Gastroesophageal sphincter (tissue), 4 donors: ENCODE measurements around the gene TNIP2. TPM values are rescaled to one million over a fixed set of nuclear protein-coding genes. Genes with fewer than 3 reads are reported as not detected.

Experiments
- ATAC-seq: fragments of 150-250 bp; one replicate; pipeline ENCODE4 v1.9.1; 2016; ENCODE audit warnings: mild to moderate bottlenecking, moderate library complexity
- H3K27ac ChIP-seq, 4 donors: fragments of 200-600 bp; sonication (generic) in 3 of 4; 1 replicate in 3 of 4; 2 replicates in 1 of 4; pipeline ENCODE4 v1.5.1; 2016 to 2019
- H3K27me3 ChIP-seq: fragments of 200-600 bp; sonication (generic); one replicate; pipeline ENCODE4 v1.5.1; 2019
- H3K36me3 ChIP-seq, 2 donors: fragments of 200-600 bp; sonication (generic); one replicate each; pipeline ENCODE4 v1.5.1; 2019; ENCODE audit warnings: control low read depth in 1 of 2
- H3K4me1 ChIP-seq, 3 donors: fragments of 200-600 bp; sonication (generic); 1 replicate in 2 of 3; 2 replicates in 1 of 3; pipeline ENCODE4 v1.5.1; 2016 to 2019; ENCODE audit warnings: control low read depth in 2 of 3
- H3K4me3 ChIP-seq, 2 donors: fragments of 200-600 bp; sonication (generic); one replicate each; pipeline ENCODE4 v1.5.1; 2019; ENCODE audit warnings: mild to moderate bottlenecking in 1 of 2, moderate library complexity in 1 of 2
- H3K9me3 ChIP-seq, 3 donors: fragments of 200-600 bp; sonication (generic); one replicate each; pipeline ENCODE4 v1.5.1; 2017 to 2019; ENCODE audit warnings: control low read depth in 2 of 3
- EP300 ChIP-seq: sonication (generic); formaldehyde crosslinking; IDR thresholded peaks from one replicate; pipeline ENCODE4 v1.6.1; 2017; ENCODE audit warnings: antibody characterized with exemption, mild to moderate bottlenecking
- POLR2A ChIP-seq, 2 donors: fragments of 450-650 bp; IDR thresholded peaks; one replicate each; pipeline ENCODE4 v1.6.1; 2017; ENCODE audit warnings: antibody characterized with exemption in 2 of 2, mild to moderate bottlenecking in 2 of 2, moderate library complexity in 1 of 2
- POLR2AphosphoS5 ChIP-seq: sonication (generic); formaldehyde crosslinking; IDR thresholded peaks from one replicate; pipeline ENCODE4 v1.6.1; 2017; ENCODE audit warnings: antibody characterized with exemption
- WGBS, 2 donors: methylation state at CpG; one replicate each; pipeline ENCODE4 v1.1.5; 2018; ENCODE audit warnings: low coverage in 1 of 2; 5-methylcytosine and 5-hydroxymethylcytosine counted together
- total RNA-seq, 4 donors: library from RNA; depleted of rRNA; stranded (reverse); fragments of >200 nt; gene quantifications; one replicate each; pipeline ENCODE4 v1.1.0, GENCODE V29; 2016
- TF ChIP-seq, protein P1 (sequence below), 4 experiments: fragments of 200-600 bp in 2 of 4; fragments of 450-650 bp in 2 of 4; sonication (generic) in 1 of 4; IDR thresholded peaks; one replicate each; pipeline ENCODE4 v1.5.1; 2017 to 2019; ENCODE audit warnings: antibody characterized with exemption in 4 of 4, mild to moderate bottlenecking in 2 of 4, moderate library complexity in 2 of 4

Gene TNIP2
- total RNA-seq, 4 donors from 2014 or later: 54.8 to 74.0 (median 70.4) TPM

DNA sequence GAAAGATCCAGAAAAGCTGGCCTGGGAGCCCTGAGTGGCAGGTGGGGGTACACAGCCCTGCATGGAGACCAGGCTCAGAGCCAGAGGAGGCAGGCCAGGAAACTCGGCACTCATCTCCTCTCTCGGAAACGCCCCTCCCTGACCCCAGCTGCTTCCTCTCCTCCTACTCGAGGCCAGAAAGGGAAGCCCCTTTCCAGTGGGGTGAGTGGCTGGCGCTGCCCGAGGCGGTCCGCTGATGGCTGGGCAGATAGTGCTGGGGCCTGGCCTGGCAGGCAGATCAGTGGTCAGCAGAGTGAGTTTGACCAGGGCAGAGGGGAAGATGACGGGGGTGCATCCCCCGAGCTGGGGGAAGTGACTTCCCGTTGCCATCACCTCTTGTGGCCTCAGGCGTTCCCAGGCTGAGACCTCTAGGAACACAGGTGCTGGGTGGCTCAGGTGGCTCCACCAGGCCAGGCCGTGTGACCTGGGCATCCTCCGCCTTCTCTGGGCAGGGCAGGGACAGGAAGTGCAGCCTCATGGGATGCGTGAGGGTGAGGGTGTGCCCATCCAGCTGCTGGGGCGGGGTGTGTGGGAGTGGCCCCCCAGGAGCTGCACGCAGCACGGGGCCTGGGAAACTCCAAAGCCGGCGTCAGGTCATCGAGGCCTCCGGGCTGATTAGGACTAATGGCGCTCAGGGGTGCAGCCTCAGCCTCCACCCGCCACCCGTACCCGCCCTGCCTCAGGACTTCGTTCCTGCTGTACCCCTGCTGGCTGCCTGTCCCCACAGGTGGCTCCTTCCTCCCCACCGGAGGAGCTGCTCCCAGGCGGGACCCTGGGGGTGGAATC, 42.5 kb upstream of the TNIP2 start:
- no peaks in the 10 kb centered on the region for H3K36me3 ChIP-seq
- H3K4me3 ChIP-seq: peak overlapping the region in 1 of 2 donors; percentile 36
- no peaks in the 10 kb centered on the region for H3K27me3 ChIP-seq
- WGBS, 2 donors: 79% methylated on average over 9 of the region's 29 CpGs; no CpG with 5 or more reads in 1 of the 2 donors
- peak; percentile 50 for ATAC-seq
- TF ChIP-seq POLR2A (IDR thresholded peaks at IDR 0.05) (no peak), EP300 (no peak), POLR2AphosphoS5 (no peak)
- TF ChIP-seq, protein P1, sequence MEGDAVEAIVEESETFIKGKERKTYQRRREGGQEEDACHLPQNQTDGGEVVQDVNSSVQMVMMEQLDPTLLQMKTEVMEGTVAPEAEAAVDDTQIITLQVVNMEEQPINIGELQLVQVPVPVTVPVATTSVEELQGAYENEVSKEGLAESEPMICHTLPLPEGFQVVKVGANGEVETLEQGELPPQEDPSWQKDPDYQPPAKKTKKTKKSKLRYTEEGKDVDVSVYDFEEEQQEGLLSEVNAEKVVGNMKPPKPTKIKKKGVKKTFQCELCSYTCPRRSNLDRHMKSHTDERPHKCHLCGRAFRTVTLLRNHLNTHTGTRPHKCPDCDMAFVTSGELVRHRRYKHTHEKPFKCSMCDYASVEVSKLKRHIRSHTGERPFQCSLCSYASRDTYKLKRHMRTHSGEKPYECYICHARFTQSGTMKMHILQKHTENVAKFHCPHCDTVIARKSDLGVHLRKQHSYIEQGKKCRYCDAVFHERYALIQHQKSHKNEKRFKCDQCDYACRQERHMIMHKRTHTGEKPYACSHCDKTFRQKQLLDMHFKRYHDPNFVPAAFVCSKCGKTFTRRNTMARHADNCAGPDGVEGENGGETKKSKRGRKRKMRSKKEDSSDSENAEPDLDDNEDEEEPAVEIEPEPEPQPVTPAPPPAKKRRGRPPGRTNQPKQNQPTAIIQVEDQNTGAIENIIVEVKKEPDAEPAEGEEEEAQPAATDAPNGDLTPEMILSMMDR (IDR thresholded peaks at IDR 0.05): no peak
- no peaks in the 10 kb centered on the region for H3K9me3 ChIP-seq
- H3K27ac ChIP-seq: peak overlapping the region in 3 of 4 donors; percentile 77 to 83 (median 80)
- H3K4me1 ChIP-seq: peaks cover 0 to 98% (median 69%) of the 10 kb centered on the region in 3 donors

DNA sequence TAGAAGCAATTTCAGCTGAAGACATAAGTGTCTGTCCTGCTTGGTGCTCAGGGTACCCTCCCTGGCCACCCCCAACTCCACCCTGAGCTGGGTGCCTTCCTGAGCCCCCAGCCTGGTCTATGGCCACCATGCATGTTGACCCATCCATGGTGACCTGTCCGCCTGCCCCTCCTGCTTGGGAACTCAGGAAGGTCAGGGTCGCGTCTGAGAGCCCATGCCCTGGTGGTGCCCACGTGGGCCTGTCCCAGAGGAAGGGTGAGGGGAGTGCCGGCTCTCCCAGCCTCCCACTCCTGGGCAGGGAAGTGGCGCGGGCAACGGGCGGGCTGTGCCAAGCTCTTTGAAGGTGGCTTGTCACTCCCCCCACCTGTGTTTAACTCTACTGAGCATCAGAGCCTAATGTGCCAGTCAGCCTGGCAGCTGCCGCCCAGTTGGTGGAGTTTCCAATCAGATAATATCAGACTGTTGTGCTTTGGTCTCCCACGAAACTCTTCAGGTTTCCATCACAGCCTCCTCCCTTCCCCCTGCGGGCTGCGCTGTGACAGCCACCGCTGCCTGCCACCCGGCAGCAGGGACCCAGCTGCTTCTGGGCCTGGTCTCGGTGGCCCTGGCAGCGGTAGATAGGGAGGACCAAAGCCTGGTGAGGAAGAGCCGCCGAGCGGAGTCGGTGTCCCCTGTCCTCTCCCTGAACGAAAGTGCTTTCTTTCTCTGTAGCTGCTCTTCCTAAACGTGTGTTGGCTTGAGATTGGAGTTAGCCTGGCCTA, 41.6 kb upstream of the TNIP2 start:
- TF ChIP-seq POLR2A (IDR thresholded peaks at IDR 0.05): no peak
- TF ChIP-seq, protein P1 (IDR thresholded peaks at IDR 0.05): no peak
- no peak for TF ChIP-seq POLR2AphosphoS5
- no peak for TF ChIP-seq EP300
- Histone ChIP-seq H3K36me3 (no peaks in the 10 kb centered on the region), H3K9me3 (no peaks in the 10 kb centered on the region), H3K4me3 (no peak overlapping the region), H3K4me1 (peaks cover 0 to 96% (median 68%) of the 10 kb centered on the region in 3 donors), H3K27me3 (no peaks in the 10 kb centered on the region), H3K27ac (peak overlapping the region in 3 of 4 donors; percentile 77 to 83 (median 80))
- no peak for ATAC-seq
- WGBS, 2 donors: 68% methylated on average over 7 of the region's 23 CpGs; no CpG with 5 or more reads in 1 of the 2 donors

DNA sequence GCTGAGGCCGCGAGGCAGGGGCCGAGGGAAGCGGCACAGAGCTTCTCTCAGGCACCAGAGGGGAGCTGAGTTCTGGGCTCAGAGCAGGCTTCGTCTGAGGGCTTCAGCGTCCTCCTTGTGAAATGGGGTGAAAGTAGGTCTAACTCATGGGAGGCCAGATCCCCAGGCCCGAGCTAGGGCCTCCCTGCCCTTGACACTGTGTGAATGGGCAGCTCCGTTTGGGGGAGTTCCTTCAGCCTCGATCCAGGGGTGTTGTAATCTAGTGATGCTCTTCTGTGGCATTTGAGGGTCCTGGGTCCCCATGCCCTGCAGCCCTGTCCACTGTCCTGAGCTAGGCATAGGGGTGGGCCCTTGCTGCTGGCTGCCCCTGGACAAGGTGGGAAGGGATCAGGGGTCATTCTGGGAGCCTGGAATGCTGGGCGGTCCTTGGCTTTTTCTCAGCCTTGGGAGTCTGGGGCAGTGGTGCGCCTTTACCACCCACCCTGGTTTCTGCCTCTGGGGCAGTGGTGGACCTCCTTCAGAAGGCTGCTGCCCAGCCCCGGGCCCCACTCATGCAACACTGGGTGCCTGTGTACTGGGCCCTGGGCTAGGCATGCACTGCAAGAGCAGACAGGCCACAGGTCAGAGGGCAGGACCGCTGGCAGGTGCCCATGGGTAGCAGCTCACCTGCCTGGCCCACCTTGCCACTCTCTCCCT, 40.9 kb upstream of the TNIP2 start:
- TF ChIP-seq EP300 (no peak), POLR2A (IDR thresholded peaks at IDR 0.05) (no peak), POLR2AphosphoS5 (no peak)
- TF ChIP-seq, protein P1 (IDR thresholded peaks at IDR 0.05): no peak
- Histone ChIP-seq H3K27me3 (no peaks in the 10 kb centered on the region), H3K27ac (peak overlapping the region in 3 of 4 donors; percentile 77 to 83 (median 80)), H3K4me1 (peaks cover 0 to 99% (median 69%) of the 10 kb centered on the region in 3 donors), H3K4me3 (no peak overlapping the region), H3K36me3 (no peaks in the 10 kb centered on the region), H3K9me3 (no peaks in the 10 kb centered on the region)
- ATAC-seq: no peak
- WGBS, 2 donors: 77% methylated on average over 9 of the region's 13 CpGs; no CpG with 5 or more reads in 1 of the 2 donors

DNA sequence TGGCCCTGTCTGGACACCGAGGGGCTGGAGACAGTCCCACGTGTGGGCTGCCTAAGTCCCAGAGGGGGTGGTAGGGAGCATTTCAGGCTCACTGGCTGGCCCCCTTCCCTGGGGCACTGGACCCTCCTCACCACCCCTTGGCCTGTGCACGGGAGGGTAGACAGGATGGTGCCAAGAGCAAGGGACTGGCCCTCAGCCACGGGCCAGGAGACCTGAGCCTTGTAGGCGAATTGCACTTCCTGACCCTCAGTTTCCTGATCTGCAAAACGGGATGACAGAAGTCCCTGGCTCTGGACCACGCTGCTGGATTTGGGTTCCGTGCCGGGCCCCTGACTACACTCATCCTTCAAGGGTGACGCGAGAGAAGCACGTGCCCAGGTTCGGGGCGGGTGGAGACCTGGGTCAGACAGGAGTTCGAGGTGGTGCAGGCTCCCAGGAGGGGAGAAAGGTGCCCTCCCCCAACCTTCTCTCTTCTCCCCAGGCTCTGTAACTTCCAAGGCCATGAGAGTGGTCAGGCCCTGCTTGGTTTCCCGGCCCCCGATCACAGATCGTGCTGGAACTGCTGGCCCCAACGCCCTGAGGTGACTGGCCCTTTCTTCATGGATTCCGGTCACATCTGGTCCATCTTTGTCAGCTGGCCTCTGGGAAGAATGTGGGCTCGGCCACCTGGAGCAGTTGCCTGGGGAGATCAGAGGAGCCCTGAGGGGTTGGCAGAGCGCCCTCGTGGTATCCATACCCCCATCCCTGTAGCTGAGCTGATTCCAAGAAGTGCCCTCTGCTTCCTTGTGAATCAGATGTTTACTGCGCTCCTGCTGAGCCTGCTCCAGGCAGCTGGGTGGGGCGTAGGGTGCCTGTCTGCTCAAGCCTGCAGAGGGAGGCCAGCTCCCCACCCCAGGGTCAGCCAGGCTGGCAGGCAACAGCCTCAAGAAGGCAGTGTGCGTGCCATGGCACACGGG, 40.0 kb upstream of the TNIP2 start:
- 60% methylated on average over 1 of the region's 27 CpGs; no CpG with 5 or more reads in 1 of the 2 donors for WGBS, 2 donors
- Histone ChIP-seq H3K4me3 (no peak overlapping the region), H3K9me3 (no peaks in the 10 kb centered on the region), H3K27me3 (no peaks in the 10 kb centered on the region), H3K4me1 (peaks cover 0 to 99% (median 63%) of the 10 kb centered on the region in 3 donors), H3K27ac (peak overlapping the region in 3 of 4 donors; percentile 77 to 83 (median 80)), H3K36me3 (no peaks in the 10 kb centered on the region)
- ATAC-seq: no peak
- no peak for TF ChIP-seq EP300
- TF ChIP-seq POLR2A (IDR thresholded peaks at IDR 0.05): no peak
- TF ChIP-seq POLR2AphosphoS5: peak; percentile 35
